Gastroesophageal sphincter (tissue), 4 donors: ENCODE data around the gene ANK3. TPM values are rescaled to one million over a fixed set of nuclear protein-coding genes. Genes with fewer than 3 reads are reported as not detected.
A peak's percentile ranks its signal among the peaks of the same experiment; 100 is the strongest.
"Not testable (repeated sequence)": the region's sequence is repeated elsewhere in the genome, so short reads cannot be mapped to it uniquely, and the experiment has no call there.

ENCODE experiments used
- ATAC-seq: fragments of 150-250 bp; one replicate; pipeline ENCODE4 v1.9.1; 2016; ENCODE audit warnings: mild to moderate bottlenecking, moderate library complexity
- H3K27ac ChIP-seq, 4 donors: fragments of 200-600 bp; sonication (generic) in 3 of 4; 1 replicate in 3 of 4; 2 replicates in 1 of 4; pipeline ENCODE4 v1.5.1; 2016 to 2019
- H3K27me3 ChIP-seq: fragments of 200-600 bp; sonication (generic); one replicate; pipeline ENCODE4 v1.5.1; 2019
- H3K36me3 ChIP-seq, 2 donors: fragments of 200-600 bp; sonication (generic); one replicate each; pipeline ENCODE4 v1.5.1; 2019; ENCODE audit warnings: control low read depth in 1 of 2
- H3K4me1 ChIP-seq, 3 donors: fragments of 200-600 bp; sonication (generic); 1 replicate in 2 of 3; 2 replicates in 1 of 3; pipeline ENCODE4 v1.5.1; 2016 to 2019; ENCODE audit warnings: control low read depth in 2 of 3
- H3K4me3 ChIP-seq, 2 donors: fragments of 200-600 bp; sonication (generic); one replicate each; pipeline ENCODE4 v1.5.1; 2019; ENCODE audit warnings: mild to moderate bottlenecking in 1 of 2, moderate library complexity in 1 of 2
- H3K9me3 ChIP-seq, 3 donors: fragments of 200-600 bp; sonication (generic); one replicate each; pipeline ENCODE4 v1.5.1; 2017 to 2019; ENCODE audit warnings: control low read depth in 2 of 3
- EP300 ChIP-seq: sonication (generic); formaldehyde crosslinking; IDR thresholded peaks from one replicate; pipeline ENCODE4 v1.6.1; 2017; ENCODE audit warnings: antibody characterized with exemption, mild to moderate bottlenecking
- POLR2A ChIP-seq, 2 donors: fragments of 450-650 bp; IDR thresholded peaks; one replicate each; pipeline ENCODE4 v1.6.1; 2017; ENCODE audit warnings: antibody characterized with exemption in 2 of 2, mild to moderate bottlenecking in 2 of 2, moderate library complexity in 1 of 2
- POLR2AphosphoS5 ChIP-seq: sonication (generic); formaldehyde crosslinking; IDR thresholded peaks from one replicate; pipeline ENCODE4 v1.6.1; 2017; ENCODE audit warnings: antibody characterized with exemption
- whole genome bisulfite sequencing, 2 donors: methylation state at CpG; one replicate each; pipeline ENCODE4 v1.1.5; 2018; ENCODE audit warnings: low coverage in 1 of 2; 5-methylcytosine and 5-hydroxymethylcytosine counted together
- total RNA-seq, 4 donors: library from RNA; depleted of rRNA; stranded (reverse); fragments of >200 nt; gene quantifications; one replicate each; pipeline ENCODE4 v1.1.0, GENCODE V29; 2016
- TF ChIP-seq, protein P1 (sequence below), 4 experiments: fragments of 200-600 bp in 2 of 4; fragments of 450-650 bp in 2 of 4; sonication (generic) in 1 of 4; IDR thresholded peaks; one replicate each; pipeline ENCODE4 v1.5.1; 2017 to 2019; ENCODE audit warnings: antibody characterized with exemption in 4 of 4, mild to moderate bottlenecking in 2 of 4, moderate library complexity in 2 of 4

ANK3 gene
- total RNA-seq, 4 donors from 2014 or later: 21.1 to 61.5 (median 38.9) TPM

DNA sequence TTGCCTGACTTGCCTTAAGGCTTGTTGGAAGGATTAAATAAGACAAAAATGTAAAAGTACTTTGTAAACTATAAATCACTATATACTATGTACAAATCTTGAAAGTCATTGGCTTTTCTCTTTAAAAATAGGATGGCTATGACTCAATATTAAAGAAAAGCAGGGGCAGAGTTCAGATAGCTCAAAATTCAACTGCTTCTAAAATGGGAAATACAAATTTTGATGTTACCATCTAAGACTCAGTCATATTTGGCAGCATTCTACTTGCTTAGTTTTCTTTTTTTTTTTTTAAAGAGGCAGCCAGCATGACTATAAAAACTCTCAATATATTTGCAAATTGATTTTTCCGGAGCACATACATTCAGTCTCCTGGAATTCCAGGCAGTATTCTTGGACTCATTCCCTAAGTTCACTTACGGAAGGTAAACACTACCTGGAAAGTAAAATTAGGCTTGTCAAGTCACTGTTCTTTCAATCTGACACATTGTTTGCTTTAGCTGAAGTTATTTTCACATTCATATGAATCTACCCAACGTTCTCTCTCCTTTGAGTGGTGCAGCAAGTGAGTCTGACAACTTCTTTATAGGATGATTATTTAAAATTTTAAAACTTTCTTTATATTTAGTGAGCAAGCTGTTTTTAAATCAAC is 349.5 kb downstream of the ANK3 start:
- WGBS, 2 donors: 10 to 14% methylated on average over 3 of the region's 3 CpGs
- peaks cover 6 to 50% (median 10%) of the 10 kb centered on the region in 3 donors for H3K4me1 ChIP-seq
- H3K27ac ChIP-seq: peak overlapping the region in 3 of 4 donors; percentile 39 to 43 (median 42)
- no peaks in the 10 kb centered on the region for H3K36me3 ChIP-seq
- ATAC-seq: no peak
- no peaks in the 10 kb centered on the region for H3K27me3 ChIP-seq
- no peaks in the 10 kb centered on the region for H3K9me3 ChIP-seq
- TF ChIP-seq, protein P1, sequence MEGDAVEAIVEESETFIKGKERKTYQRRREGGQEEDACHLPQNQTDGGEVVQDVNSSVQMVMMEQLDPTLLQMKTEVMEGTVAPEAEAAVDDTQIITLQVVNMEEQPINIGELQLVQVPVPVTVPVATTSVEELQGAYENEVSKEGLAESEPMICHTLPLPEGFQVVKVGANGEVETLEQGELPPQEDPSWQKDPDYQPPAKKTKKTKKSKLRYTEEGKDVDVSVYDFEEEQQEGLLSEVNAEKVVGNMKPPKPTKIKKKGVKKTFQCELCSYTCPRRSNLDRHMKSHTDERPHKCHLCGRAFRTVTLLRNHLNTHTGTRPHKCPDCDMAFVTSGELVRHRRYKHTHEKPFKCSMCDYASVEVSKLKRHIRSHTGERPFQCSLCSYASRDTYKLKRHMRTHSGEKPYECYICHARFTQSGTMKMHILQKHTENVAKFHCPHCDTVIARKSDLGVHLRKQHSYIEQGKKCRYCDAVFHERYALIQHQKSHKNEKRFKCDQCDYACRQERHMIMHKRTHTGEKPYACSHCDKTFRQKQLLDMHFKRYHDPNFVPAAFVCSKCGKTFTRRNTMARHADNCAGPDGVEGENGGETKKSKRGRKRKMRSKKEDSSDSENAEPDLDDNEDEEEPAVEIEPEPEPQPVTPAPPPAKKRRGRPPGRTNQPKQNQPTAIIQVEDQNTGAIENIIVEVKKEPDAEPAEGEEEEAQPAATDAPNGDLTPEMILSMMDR (IDR thresholded peaks at IDR 0.05): no peak
- TF ChIP-seq POLR2AphosphoS5 (no peak), POLR2A (IDR thresholded peaks at IDR 0.05) (no peak), EP300 (no peak)
- no peak overlapping the region for H3K4me3 ChIP-seq

DNA sequence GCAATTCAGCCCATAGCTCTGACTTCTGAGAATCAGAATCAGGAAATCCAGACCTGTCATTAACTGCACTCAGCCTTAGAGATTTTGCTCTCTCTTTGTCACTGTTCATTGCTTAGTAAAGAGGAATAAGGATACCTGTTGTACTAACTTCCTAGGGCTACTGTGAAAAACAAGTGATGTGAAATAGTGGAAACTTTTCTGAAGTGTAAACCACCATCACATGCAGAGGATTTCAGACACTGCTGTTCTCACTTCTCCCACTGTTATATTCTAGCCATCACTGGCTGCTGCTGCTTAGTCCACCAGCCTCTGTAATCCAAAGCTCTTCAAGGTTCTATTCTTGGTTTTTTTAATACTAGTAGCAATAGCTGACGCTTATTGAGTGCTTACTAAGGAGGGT is 353.7 kb downstream of the ANK3 start:
- TF ChIP-seq POLR2AphosphoS5 (no peak), POLR2A (IDR thresholded peaks at IDR 0.05) (no peak)
- TF ChIP-seq, protein P1 (IDR thresholded peaks at IDR 0.05): no peak
- no peaks in the 10 kb centered on the region for H3K9me3 ChIP-seq
- 50% methylated on average over 1 of the region's 1 CpG; no CpG with 5 or more reads in 1 of the 2 donors for WGBS, 2 donors
- peaks cover 3 to 39% (median 15%) of the 10 kb centered on the region in 3 donors for H3K4me1 ChIP-seq
- no peaks in the 10 kb centered on the region for H3K27me3 ChIP-seq
- no peak overlapping the region for H3K4me3 ChIP-seq
- no peak overlapping the region for H3K27ac ChIP-seq
- H3K36me3 ChIP-seq: no peaks in the 10 kb centered on the region
- ATAC-seq: no peak

DNA sequence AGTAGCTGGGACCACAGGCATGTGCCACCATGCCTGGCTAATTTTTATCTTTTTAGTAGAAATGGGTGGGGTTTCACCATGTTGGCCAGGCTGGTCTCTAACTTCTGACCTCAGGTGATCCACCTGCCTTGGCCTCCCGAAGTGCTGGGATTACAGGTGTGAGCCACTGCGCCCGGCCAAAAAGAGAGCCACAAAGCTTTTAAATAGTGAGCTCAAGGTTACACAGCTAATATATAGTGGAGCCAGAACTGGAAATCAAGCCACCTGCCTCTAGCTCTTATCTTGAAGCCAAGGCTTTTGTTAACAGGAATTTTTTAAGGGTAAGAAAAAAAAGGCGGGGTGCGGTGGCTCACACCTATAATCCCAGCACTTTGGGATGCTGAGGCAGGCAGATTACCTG is 354.3 kb downstream of the ANK3 start:
- H3K9me3 ChIP-seq, ATAC-seq, H3K36me3 ChIP-seq, H3K27me3 ChIP-seq, H3K27ac ChIP-seq, H3K4me3 ChIP-seq: not testable (repeated sequence)
- peaks cover 0 to 39% (median 13%) of the 10 kb centered on the region in 3 donors for H3K4me1 ChIP-seq
- 98% methylated on average over 4 of the region's 5 CpGs; no CpG with 5 or more reads in 1 of the 2 donors for WGBS, 2 donors

DNA sequence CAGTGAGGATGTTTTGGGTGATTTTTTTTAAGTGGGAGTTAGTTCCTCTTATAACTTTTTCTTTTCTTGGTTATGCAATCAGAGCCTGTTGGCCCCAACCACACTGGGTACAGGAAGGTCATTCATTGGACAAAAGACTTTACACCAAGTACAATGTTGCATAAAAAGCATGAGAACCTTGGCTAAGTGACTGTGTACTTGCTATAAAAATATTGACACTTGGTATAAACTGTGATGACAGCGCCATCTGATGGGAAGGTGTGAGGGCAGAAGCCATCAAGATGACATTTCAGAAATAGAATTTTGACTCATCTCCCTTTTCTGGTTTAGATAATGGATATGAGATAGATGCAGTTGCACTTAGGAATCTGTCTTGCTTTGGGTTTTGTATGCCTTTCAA is 357.0 kb downstream of the ANK3 start:
- WGBS, 2 donors: 35 to 43% methylated on average over 1 of the region's 1 CpG

DNA sequence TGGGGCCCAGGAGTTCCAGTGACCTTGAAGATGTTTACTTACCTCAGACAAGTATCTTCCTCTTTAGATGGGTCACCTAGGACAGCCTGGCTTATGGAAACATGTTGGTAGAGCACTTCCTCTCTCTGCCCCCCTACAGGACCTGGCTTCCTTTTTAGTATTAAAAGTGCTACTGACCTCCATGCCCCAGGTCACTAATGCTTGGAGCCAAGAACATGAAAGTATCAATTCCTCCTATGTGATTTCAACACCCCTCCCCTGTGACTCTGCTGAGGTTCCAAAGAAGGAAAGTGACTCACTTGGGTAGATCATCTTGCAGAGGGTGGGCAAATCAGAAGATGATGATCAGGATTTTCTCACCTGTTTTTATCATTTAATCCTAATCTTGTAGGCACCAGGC is 358.0 kb downstream of the ANK3 start:
- TF ChIP-seq POLR2A (IDR thresholded peaks at IDR 0.05): no peak
- no peak for TF ChIP-seq POLR2AphosphoS5
- no peak for TF ChIP-seq EP300
- TF ChIP-seq, protein P1 (IDR thresholded peaks at IDR 0.05): no peak
- peak overlapping the region in 3 of 4 donors; percentile 48 to 78 (median 55) for H3K27ac ChIP-seq
- no peaks in the 10 kb centered on the region for H3K36me3 ChIP-seq
- no peak overlapping the region for H3K4me3 ChIP-seq
- peak; percentile 27 for ATAC-seq
- H3K4me1 ChIP-seq: peaks cover 0 to 33% (median 10%) of the 10 kb centered on the region in 3 donors
- H3K9me3 ChIP-seq: no peaks in the 10 kb centered on the region
- no peaks in the 10 kb centered on the region for H3K27me3 ChIP-seq

More for the DNA sequence above, 357.0 kb downstream of the ANK3 start:
- H3K36me3 ChIP-seq: no peaks in the 10 kb centered on the region
- peaks cover 0 to 33% (median 10%) of the 10 kb centered on the region in 3 donors for H3K4me1 ChIP-seq
- H3K4me3 ChIP-seq: no peak overlapping the region
- no peak for TF ChIP-seq POLR2A (IDR thresholded peaks at IDR 0.05)
- TF ChIP-seq, protein P1 (IDR thresholded peaks at IDR 0.05): peak; percentile 11 to 47 (median 31)
- H3K27ac ChIP-seq: peak overlapping the region in 2 of 4 donors; percentile 3 to 32
- no peaks in the 10 kb centered on the region for H3K9me3 ChIP-seq
- H3K27me3 ChIP-seq: no peaks in the 10 kb centered on the region
- ATAC-seq: peak; percentile 77
